Measurements from ENCODE around the gene WFDC12.
A peak's percentile ranks its signal among the peaks of the same experiment; 100 is the strongest.
"Not testable (repeated sequence)": the region's sequence is repeated elsewhere in the genome, so short reads cannot be mapped to it uniquely, and the experiment has no call there.

The WFDC12 gene

DNA sequence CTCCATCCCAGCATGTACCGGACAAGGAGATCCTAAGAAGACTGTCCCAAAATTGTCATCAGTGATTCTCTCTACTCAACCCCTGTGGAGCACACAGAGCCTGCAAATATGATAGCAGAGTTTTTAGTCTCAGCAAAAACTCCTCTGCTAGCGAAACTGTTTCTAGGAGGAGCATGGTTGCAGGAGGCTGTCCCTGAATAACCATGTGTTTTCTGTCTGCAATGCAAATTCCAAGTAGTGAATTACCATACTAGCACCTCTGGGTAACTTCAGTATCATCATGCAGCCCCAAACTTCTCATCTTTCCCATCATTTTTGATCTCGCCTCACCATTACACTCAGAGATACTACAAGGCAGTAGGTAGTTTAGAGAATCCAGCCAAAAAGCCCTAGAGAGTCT, 24.8 kb upstream of the WFDC12 start:
- Histone ChIP-seq H3K4me2 (ENCODE audit: low read length) (no peak overlapping the region), H3K9me2 (replicated peaks; ENCODE audit: control insufficient read depth, low read length) (no peaks in the 10 kb centered on the region), H3K27me3 (ENCODE audit: control insufficient read depth, low read length) (peaks cover 22% of the 10 kb centered on the region), H3K79me2 (ENCODE audit: control insufficient read depth, low read length) (no peaks in the 10 kb centered on the region), H4K20me1 (ENCODE audit: control insufficient read depth, insufficient read depth, low read depth, low read length) (no peaks in the 10 kb centered on the region), H3K36me3 (ENCODE audit: control insufficient read depth, low read length) (no peaks in the 10 kb centered on the region), H3K27ac (ENCODE audit: low read depth, low read length) (no peak overlapping the region), H3K4me1 (ENCODE audit: control insufficient read depth, low read length) (no peaks in the 10 kb centered on the region), H3F3A (ENCODE audit: control insufficient read depth, insufficient read depth) (no peaks in the 10 kb centered on the region), H3K4me3 (ENCODE audit: low read length) (no peak overlapping the region), H3K9me3 (ENCODE audit: control insufficient read depth, insufficient read depth, low read length) (no peaks in the 10 kb centered on the region)
- TF ChIP-seq, protein P1, sequence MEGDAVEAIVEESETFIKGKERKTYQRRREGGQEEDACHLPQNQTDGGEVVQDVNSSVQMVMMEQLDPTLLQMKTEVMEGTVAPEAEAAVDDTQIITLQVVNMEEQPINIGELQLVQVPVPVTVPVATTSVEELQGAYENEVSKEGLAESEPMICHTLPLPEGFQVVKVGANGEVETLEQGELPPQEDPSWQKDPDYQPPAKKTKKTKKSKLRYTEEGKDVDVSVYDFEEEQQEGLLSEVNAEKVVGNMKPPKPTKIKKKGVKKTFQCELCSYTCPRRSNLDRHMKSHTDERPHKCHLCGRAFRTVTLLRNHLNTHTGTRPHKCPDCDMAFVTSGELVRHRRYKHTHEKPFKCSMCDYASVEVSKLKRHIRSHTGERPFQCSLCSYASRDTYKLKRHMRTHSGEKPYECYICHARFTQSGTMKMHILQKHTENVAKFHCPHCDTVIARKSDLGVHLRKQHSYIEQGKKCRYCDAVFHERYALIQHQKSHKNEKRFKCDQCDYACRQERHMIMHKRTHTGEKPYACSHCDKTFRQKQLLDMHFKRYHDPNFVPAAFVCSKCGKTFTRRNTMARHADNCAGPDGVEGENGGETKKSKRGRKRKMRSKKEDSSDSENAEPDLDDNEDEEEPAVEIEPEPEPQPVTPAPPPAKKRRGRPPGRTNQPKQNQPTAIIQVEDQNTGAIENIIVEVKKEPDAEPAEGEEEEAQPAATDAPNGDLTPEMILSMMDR (IDR thresholded peaks at IDR 0.05; ENCODE audit: low read depth, low read length, poor library complexity, severe bottlenecking) = no peak

DNA sequence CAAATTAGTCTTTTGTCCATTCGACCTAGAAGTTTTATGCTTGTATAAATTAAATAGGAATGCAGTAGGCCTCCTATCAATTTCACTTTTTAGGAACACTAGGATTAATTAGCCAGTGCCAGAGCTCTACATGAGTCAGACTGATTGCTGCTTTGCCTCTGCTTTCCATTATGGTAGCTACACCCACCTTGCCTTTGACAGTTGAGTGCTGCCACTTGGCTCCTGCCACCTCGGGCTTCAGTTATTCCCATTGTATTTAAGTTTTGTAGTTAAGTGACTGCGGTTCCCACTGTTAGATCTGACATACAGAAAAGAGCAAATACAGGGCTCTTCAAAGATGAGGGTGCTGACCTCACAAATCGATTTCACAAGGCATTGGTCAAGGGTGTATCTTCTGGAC, 16.6 kb upstream of the WFDC12 start:
- Histone ChIP-seq H3K4me1 (ENCODE audit: control insufficient read depth, low read length) (no peaks in the 10 kb centered on the region; the same call in 1 of the 2 replicates), H3F3A (ENCODE audit: control insufficient read depth, insufficient read depth) (no peaks in the 10 kb centered on the region), H3K27me3 (ENCODE audit: control insufficient read depth, low read length) (peaks cover 15% of the 10 kb centered on the region), H3K4me2 (ENCODE audit: low read length) (no peak overlapping the region), H4K20me1 (ENCODE audit: control insufficient read depth, insufficient read depth, low read depth, low read length) (no peaks in the 10 kb centered on the region), H3K4me3 (ENCODE audit: low read length) (no peak overlapping the region), H3K36me3 (ENCODE audit: control insufficient read depth, low read length) (no peaks in the 10 kb centered on the region), H3K79me2 (ENCODE audit: control insufficient read depth, low read length) (no peaks in the 10 kb centered on the region), H3K9me2 (replicated peaks; ENCODE audit: control insufficient read depth, low read length) (no peaks in the 10 kb centered on the region), H3K9me3 (ENCODE audit: control insufficient read depth, insufficient read depth, low read length) (no peaks in the 10 kb centered on the region), H3K27ac (ENCODE audit: low read depth, low read length) (no peak overlapping the region)
- TF ChIP-seq, protein P1 (IDR thresholded peaks at IDR 0.05; ENCODE audit: low read depth, low read length, poor library complexity, severe bottlenecking) = no peak
- TF ChIP-seq EZH2phosphoT487 (IDR thresholded peaks at IDR 0.05; ENCODE audit: borderline replicate concordance, low read length) = no peak

DNA sequence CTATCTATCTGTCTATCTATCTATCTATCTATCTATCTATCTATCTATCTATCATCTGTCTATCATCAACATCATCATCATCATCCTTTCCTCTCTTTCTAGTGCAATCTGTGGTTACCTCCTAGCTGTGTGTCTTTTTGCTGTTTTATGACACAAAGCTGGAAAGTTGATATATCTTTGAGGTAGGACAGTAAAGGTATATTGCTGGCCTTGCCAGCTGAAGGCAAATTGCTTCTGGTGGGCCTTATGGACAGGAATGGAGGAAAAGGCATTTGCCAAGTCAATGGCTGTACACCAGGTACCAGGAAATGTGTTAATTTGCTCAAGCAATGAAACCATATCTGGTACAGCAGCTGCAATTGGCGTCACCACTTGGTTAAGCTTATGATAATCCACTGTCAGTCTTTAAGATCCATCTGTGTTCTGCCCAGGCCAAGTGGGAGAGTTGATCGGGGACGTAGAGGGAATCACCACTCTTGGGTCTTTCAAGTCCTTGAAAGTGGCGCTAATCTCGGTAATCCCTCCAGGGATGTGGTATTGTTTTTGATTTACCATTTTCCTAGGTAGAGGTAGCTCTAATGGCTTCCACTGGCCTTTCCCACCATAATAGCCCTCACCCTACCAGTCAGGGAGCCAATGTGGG, 15.6 kb upstream of the WFDC12 start:
- H3K36me3 ChIP-seq (ENCODE audit: control insufficient read depth, low read length); H4K20me1 ChIP-seq (ENCODE audit: control insufficient read depth, insufficient read depth, low read depth, low read length); H3K27me3 ChIP-seq (ENCODE audit: control insufficient read depth, low read length); H3K27ac ChIP-seq (ENCODE audit: low read depth, low read length); H3K4me1 ChIP-seq (ENCODE audit: control insufficient read depth, low read length); H3F3A ChIP-seq (ENCODE audit: control insufficient read depth, insufficient read depth); H3K4me2 ChIP-seq (ENCODE audit: low read length); H3K4me3 ChIP-seq (ENCODE audit: low read length); H3K79me2 ChIP-seq (ENCODE audit: control insufficient read depth, low read length); H3K9me2 ChIP-seq (replicated peaks; ENCODE audit: control insufficient read depth, low read length); H3K9me3 ChIP-seq (ENCODE audit: control insufficient read depth, insufficient read depth, low read length): not testable (repeated sequence)

DNA sequence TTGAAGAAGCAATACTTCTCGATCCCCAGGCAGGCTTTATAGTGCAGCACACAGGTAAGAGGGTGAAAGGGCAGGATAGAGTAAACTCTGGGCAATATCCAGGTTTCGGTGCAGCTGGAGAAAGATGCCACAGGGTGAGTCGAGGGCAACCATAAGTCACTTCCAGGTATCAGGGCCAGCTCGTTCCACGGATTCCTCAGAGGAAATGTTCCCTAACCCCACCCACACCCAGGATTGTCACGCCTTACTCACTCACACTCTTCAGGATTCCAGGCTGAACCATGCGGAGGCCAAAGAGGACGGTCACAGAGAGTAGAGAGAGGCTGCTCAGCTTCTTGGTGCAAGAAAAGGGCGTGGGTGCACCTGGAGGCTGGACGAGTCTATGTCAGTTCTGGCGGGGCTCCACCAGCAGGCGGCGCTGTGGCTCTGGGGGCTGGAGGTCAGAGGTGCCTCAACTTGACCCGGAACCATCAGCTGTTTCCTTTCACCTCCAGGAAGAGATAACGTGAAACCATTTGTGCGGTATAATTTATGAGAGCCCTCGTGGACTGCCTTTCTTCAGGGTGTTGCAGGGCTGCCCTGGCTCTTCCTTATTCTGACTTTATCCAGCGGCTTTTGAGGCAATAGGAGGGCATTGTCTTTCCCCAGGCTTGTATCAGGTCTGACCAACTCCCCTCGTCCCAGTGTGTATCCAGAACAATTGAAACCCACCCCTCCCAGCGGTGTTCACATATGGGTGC, 14.5 kb upstream of the WFDC12 start:
- Histone ChIP-seq H3K4me3 (ENCODE audit: low read length) (no peak overlapping the region), H3K9me3 (ENCODE audit: control insufficient read depth, insufficient read depth, low read length) (no peaks in the 10 kb centered on the region), H3K4me2 (ENCODE audit: low read length) (peak overlapping the region; percentile 18; the same call in 1 of the 2 replicates), H3K79me2 (ENCODE audit: control insufficient read depth, low read length) (no peaks in the 10 kb centered on the region), H3K9me2 (replicated peaks; ENCODE audit: control insufficient read depth, low read length) (no peaks in the 10 kb centered on the region), H3K27me3 (ENCODE audit: control insufficient read depth, low read length) (peaks cover 4% of the 10 kb centered on the region; the same call in 1 of the 2 replicates), H3F3A (ENCODE audit: control insufficient read depth, insufficient read depth) (no peaks in the 10 kb centered on the region), H3K27ac (ENCODE audit: low read depth, low read length) (no peak overlapping the region), H3K4me1 (ENCODE audit: control insufficient read depth, low read length) (no peaks in the 10 kb centered on the region; the same call in 1 of the 2 replicates), H4K20me1 (ENCODE audit: control insufficient read depth, insufficient read depth, low read depth, low read length) (no peaks in the 10 kb centered on the region), H3K36me3 (ENCODE audit: control insufficient read depth, low read length) (no peaks in the 10 kb centered on the region)
- TF ChIP-seq EZH2phosphoT487 (IDR thresholded peaks at IDR 0.05; ENCODE audit: borderline replicate concordance, low read length) = no peak
- TF ChIP-seq, protein P1 (IDR thresholded peaks at IDR 0.05; ENCODE audit: low read depth, low read length, poor library complexity, severe bottlenecking) = peak; percentile 88

All from DOHH2 (cell line).